Endothelial cell (in vitro differentiated cells): Measurements from ENCODE around the gene SIL1. TPM values are rescaled to one million over a fixed set of nuclear protein-coding genes. Genes with fewer than 3 reads are reported as not detected.

ENCODE experiments used
- DNase-seq: peaks from one replicate; pipeline ENCODE4 v3.0.0; 2021; ENCODE audit warnings: low spot score
- H3K27ac Mint-ChIP-seq: one replicate; pipeline ENCODE4 v1.8.0; 2021; ENCODE audit warnings: mixed read lengths, inconsistent platforms; ENCODE audit not compliant: unreplicated experiment
- H3K27me3 Mint-ChIP-seq: one replicate; pipeline ENCODE4 v1.8.0; 2021; ENCODE audit warnings: mild to moderate bottlenecking, moderate library complexity, mixed read lengths, inconsistent platforms; ENCODE audit not compliant: unreplicated experiment
- H3K36me3 Mint-ChIP-seq: one replicate; pipeline ENCODE4 v1.8.0; 2021; ENCODE audit warnings: mild to moderate bottlenecking, low read depth, mixed read lengths, inconsistent platforms; ENCODE audit not compliant: unreplicated experiment
- H3K4me1 Mint-ChIP-seq: one replicate; pipeline ENCODE4 v1.8.0; 2021; ENCODE audit warnings: mild to moderate bottlenecking, mixed read lengths, inconsistent platforms; ENCODE audit not compliant: unreplicated experiment
- H3K4me3 Mint-ChIP-seq: one replicate; pipeline ENCODE4 v1.8.0; 2021; ENCODE audit warnings: mild to moderate bottlenecking, mixed read lengths, inconsistent platforms; ENCODE audit not compliant: unreplicated experiment
- H3K9me3 Mint-ChIP-seq: one replicate; pipeline ENCODE4 v1.8.0; 2021; ENCODE audit warnings: mixed read lengths, inconsistent platforms; ENCODE audit not compliant: unreplicated experiment
- total RNA-seq: library from RNA; stranded (reverse); fragmentation: NEBNext Ultra II Directional; extraction: Animal tissue kit (Norgen Biotek cat#: 25700); gene quantifications from one replicate; pipeline ENCODE4 v1.2.1, GENCODE V29; 2021; ENCODE audit not compliant: unreplicated experiment
- TF ChIP-seq, protein P1 (sequence below): fragments of 200-600 bp; sonication (generic); IDR thresholded peaks from one replicate; pipeline ENCODE4 v1.5.0; 2021; ENCODE audit warnings: antibody characterized with exemption; ENCODE audit not compliant: unreplicated experiment

Gene SIL1
- total RNA-seq, 1 donor from 2014 or later = 35.6 TPM

- H3K4me1 Mint-ChIP-seq = peaks cover 35% of the 10 kb centered on the region
- no peak overlapping the region for H3K4me3 Mint-ChIP-seq
- TF ChIP-seq, protein P1, sequence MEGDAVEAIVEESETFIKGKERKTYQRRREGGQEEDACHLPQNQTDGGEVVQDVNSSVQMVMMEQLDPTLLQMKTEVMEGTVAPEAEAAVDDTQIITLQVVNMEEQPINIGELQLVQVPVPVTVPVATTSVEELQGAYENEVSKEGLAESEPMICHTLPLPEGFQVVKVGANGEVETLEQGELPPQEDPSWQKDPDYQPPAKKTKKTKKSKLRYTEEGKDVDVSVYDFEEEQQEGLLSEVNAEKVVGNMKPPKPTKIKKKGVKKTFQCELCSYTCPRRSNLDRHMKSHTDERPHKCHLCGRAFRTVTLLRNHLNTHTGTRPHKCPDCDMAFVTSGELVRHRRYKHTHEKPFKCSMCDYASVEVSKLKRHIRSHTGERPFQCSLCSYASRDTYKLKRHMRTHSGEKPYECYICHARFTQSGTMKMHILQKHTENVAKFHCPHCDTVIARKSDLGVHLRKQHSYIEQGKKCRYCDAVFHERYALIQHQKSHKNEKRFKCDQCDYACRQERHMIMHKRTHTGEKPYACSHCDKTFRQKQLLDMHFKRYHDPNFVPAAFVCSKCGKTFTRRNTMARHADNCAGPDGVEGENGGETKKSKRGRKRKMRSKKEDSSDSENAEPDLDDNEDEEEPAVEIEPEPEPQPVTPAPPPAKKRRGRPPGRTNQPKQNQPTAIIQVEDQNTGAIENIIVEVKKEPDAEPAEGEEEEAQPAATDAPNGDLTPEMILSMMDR = no peak
- peaks cover 28% of the 10 kb centered on the region for H3K27me3 Mint-ChIP-seq
- no peaks in the 10 kb centered on the region for H3K9me3 Mint-ChIP-seq
- H3K27ac Mint-ChIP-seq = no peak overlapping the region
- H3K36me3 Mint-ChIP-seq = peaks cover 20% of the 10 kb centered on the region
- DNase-seq = no peak
These were observed 251.2 kb downstream of the SIL1 start for GRCh38 chr5:138946831-138947560.

DNA sequence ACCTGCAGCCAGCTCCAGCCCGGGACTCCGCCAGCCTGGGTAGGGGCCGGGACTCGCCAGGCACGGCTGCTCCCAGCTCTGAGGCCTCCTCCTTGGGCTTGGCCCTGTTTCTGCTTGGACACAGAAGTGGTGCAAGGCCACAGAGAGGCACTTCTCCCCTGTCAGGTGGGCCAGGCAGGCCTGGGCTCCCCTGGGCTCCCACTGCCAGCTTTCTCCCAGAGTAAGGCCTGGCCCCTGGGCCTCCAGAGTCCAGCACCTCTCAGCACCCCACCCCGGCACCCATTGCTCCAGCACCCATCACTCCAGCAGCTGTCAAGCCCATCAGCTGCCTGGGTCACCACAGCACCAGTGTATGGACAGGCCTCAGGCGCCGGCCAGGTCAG is 251.9 kb downstream of the SIL1 start:
- H3K4me3 Mint-ChIP-seq = no peak overlapping the region
- H3K4me1 Mint-ChIP-seq = peaks cover 35% of the 10 kb centered on the region
- no peaks in the 10 kb centered on the region for H3K9me3 Mint-ChIP-seq
- DNase-seq = no peak
- TF ChIP-seq, protein P1 = no peak
- peaks cover 20% of the 10 kb centered on the region for H3K36me3 Mint-ChIP-seq
- H3K27me3 Mint-ChIP-seq = peaks cover 28% of the 10 kb centered on the region
- H3K27ac Mint-ChIP-seq = no peak overlapping the region

DNA sequence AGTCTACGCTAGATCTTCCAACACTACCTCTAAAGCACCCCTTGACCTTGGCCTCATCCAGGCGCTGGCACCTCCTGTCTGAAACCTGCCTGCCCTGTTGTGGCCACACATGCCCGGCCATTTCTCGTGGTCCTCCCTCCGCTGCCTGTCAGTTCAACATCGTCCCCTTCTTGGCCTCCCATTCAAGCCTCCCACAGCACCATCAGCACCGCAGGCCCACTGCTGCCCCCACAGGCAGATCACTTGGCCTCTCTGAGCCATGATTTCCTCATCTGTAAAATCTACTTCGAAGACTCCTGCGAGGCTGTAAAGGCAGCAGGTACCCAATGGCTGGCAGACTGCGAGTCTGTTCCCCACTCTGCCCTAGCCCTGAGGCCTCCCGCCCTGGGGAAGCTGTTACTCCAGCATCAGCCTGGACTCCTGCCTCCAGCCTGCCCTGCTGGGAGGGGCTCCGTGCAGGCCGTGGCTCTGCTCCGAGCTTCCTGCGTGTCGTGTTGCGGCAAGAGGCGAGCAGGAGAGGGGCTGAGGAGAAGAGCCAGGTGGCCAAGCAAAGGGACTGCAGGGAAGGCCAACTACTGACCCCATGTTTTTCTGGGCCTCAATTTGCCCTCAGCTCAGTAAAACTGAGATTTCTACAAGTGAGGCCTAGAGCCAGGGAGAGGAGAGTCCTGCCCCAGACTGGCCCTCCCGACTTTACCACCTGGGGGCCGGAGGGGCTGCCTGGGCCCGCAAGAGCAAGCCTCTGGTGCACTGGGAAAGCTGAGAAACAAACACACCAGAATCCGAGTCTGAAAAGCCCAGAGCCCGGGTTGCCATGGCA is 252.5 kb downstream of the SIL1 start:
- Mint-ChIP-seq H3K4me1 (peaks cover 35% of the 10 kb centered on the region), H3K9me3 (no peaks in the 10 kb centered on the region), H3K4me3 (peak overlapping the region; percentile 79), H3K27ac (peak overlapping the region; percentile 36), H3K36me3 (peaks cover 19% of the 10 kb centered on the region), H3K27me3 (peaks cover 25% of the 10 kb centered on the region)
- no peak for DNase-seq
- TF ChIP-seq, protein P1 = no peak

- peaks cover 35% of the 10 kb centered on the region for H3K4me1 Mint-ChIP-seq
- H3K27ac Mint-ChIP-seq = no peak overlapping the region
- no peaks in the 10 kb centered on the region for H3K9me3 Mint-ChIP-seq
- H3K27me3 Mint-ChIP-seq = peaks cover 25% of the 10 kb centered on the region
- no peak for DNase-seq
- peaks cover 19% of the 10 kb centered on the region for H3K36me3 Mint-ChIP-seq
- TF ChIP-seq, protein P1 = no peak
- peak overlapping the region; percentile 79 for H3K4me3 Mint-ChIP-seq
These were observed 253.4 kb downstream of the SIL1 start for GRCh38 chr5:138944527-138945322.
